ENCODE measurements around the gene S100A1. TPM values are rescaled to one million over a fixed set of nuclear protein-coding genes. Genes with fewer than 3 reads are reported as not detected.

The S100A1 gene
- total RNA-seq, 1 experiment from 2014 or later: not detected

DNA sequence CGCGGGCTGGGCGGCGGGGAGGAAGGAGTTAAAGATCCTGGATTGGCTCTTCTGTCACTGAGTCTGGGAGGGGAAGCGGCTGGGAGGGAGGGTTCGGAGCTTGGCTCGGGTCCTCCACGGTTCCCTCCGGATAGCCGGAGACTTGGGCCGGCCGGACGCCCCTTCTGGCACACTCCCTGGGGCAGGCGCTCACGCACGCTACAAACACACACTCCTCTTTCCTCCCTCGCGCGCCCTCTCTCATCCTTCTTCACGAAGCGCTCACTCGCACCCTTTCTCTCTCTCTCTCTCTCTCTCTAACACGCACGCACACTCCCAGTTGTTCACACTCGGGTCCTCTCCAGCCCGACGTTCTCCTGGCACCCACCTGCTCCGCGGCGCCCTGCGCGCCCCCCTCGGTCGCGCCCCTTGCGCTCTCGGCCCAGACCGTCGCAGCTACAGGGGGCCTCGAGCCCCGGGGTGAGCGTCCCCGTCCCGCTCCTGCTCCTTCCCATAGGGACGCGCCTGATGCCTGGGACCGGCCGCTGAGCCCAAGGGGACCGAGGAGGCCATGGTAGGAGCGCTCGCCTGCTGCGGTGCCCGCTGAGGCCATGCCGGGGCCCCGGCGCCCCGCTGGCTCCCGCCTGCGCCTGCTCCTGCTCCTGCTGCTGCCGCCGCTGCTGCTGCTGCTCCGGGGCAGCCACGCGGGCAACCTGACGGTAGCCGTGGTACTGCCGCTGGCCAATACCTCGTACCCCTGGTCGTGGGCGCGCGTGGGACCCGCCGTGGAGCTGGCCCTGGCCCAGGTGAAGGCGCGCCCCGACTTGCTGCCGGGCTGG is 50.5 kb downstream of the S100A1 start, which contains the start of gene NPR1:
Gene NPR1 (plus strand): TSS at position 170 of the 818 bp plus-strand sequence. CDS start 421 bp downstream, at position 591.
- no peak for DNase-seq (ENCODE audit: unreplicated experiment)
- H3K4me3 Mint-ChIP-seq (ENCODE audit: unreplicated experiment): peak within 1 kb of the TSS; percentile 73
- no peaks in the 10 kb centered on the region for H3K36me3 Mint-ChIP-seq (ENCODE audit: insufficient read depth, unreplicated experiment)
- intact Hi-C loops (cut with micrococcal nuclease): no loop called here
- no peak within 1 kb of the TSS for H3K27ac Mint-ChIP-seq (ENCODE audit: low read depth, unreplicated experiment)
- ChIA-PET CTCF (interaction anchor here (0.6 to 14.1 kb wide), 27 partner anchors 10 to 326 kb away, joined by 3 to 273 read pairs (median 6); partner anchors contain the start of genes RAB13 and S100A1), POLR2A (interaction anchor here (0.7 kb wide), 1 partner anchor 114 kb away, joined by 3 read pairs; no protein-coding TSS in a partner anchor)
- peaks cover 10% of the 10 kb centered on the region for H3K4me1 Mint-ChIP-seq (ENCODE audit: insufficient read depth, unreplicated experiment)
- no peaks in the 10 kb centered on the region for H3K9me3 Mint-ChIP-seq (ENCODE audit: unreplicated experiment)
- TF ChIP-seq, protein P1, sequence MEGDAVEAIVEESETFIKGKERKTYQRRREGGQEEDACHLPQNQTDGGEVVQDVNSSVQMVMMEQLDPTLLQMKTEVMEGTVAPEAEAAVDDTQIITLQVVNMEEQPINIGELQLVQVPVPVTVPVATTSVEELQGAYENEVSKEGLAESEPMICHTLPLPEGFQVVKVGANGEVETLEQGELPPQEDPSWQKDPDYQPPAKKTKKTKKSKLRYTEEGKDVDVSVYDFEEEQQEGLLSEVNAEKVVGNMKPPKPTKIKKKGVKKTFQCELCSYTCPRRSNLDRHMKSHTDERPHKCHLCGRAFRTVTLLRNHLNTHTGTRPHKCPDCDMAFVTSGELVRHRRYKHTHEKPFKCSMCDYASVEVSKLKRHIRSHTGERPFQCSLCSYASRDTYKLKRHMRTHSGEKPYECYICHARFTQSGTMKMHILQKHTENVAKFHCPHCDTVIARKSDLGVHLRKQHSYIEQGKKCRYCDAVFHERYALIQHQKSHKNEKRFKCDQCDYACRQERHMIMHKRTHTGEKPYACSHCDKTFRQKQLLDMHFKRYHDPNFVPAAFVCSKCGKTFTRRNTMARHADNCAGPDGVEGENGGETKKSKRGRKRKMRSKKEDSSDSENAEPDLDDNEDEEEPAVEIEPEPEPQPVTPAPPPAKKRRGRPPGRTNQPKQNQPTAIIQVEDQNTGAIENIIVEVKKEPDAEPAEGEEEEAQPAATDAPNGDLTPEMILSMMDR (IDR thresholded peaks at IDR 0.05; ENCODE audit: unreplicated experiment): no peak
- BruUV-seq (replicated peaks): no TSS peak
- H3K27me3 Mint-ChIP-seq (ENCODE audit: insufficient read depth, unreplicated experiment): peaks cover 41% of the 10 kb centered on the region

DNA sequence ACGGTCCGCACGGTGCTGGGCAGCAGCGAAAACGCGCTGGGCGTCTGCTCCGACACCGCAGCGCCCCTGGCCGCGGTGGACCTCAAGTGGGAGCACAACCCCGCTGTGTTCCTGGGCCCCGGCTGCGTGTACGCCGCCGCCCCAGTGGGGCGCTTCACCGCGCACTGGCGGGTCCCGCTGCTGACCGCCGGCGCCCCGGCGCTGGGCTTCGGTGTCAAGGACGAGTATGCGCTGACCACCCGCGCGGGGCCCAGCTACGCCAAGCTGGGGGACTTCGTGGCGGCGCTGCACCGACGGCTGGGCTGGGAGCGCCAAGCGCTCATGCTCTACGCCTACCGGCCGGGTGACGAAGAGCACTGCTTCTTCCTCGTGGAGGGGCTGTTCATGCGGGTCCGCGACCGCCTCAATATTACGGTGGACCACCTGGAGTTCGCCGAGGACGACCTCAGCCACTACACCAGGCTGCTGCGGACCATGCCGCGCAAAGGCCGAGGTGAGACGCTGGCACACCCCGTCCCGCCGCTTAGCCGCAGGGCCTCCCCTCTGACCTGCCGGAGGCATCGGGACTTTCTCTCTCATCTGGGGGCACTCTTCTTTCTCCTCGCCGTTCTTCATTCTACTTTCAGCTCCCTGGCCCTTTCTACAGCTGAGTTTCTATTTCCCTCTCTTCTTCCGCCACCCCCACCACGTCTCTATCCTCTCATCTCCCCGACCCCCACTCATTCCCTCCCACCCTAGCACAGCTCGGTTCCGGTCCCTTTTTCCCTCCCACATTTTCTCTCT is 51.3 kb downstream of the S100A1 start:
- no TSS peak for BruUV-seq (replicated peaks)
- intact Hi-C loops (cut with micrococcal nuclease): no loop called here
- TF ChIP-seq, protein P1 (IDR thresholded peaks at IDR 0.05; ENCODE audit: unreplicated experiment): no peak
- peaks cover 41% of the 10 kb centered on the region for H3K27me3 Mint-ChIP-seq (ENCODE audit: insufficient read depth, unreplicated experiment)
- peaks cover 15% of the 10 kb centered on the region for H3K4me1 Mint-ChIP-seq (ENCODE audit: insufficient read depth, unreplicated experiment)
- ChIA-PET POLR2A (interaction anchor here (0.9 kb wide), 1 partner anchor 49 kb away, joined by 3 read pairs; no protein-coding TSS in a partner anchor), CTCF (interaction anchor here (1.0 to 14.1 kb wide), 6 partner anchors 9 to 307 kb away, joined by 3 to 273 read pairs (median 4); no protein-coding TSS in a partner anchor)
- H3K4me3 Mint-ChIP-seq (ENCODE audit: unreplicated experiment): peak overlapping the region; percentile 52
- H3K27ac Mint-ChIP-seq (ENCODE audit: low read depth, unreplicated experiment): no peak overlapping the region
- H3K36me3 Mint-ChIP-seq (ENCODE audit: insufficient read depth, unreplicated experiment): no peaks in the 10 kb centered on the region
- no peak for DNase-seq (ENCODE audit: unreplicated experiment)
- no peaks in the 10 kb centered on the region for H3K9me3 Mint-ChIP-seq (ENCODE audit: unreplicated experiment)

DNA sequence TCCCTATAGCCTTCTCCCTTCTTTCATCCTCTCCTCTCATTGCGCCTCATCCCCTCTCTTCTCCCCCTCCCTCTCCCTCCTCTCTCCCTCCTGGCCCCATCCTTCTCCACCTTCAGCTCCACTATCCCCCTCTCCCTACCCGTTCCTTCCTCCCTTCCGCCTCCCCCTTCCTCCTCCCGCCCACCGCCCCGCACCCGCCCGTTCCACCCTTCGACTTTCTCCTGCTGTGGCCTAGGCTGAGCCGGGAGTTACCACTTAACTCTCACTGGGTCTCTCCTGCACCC is 51.8 kb downstream of the S100A1 start:
- no TSS peak for BruUV-seq (replicated peaks)
- intact Hi-C loops (cut with micrococcal nuclease): no loop called here
- POLR2A ChIA-PET: interaction anchor here (0.9 kb wide), 1 partner anchor 49 kb away, joined by 3 read pairs; no protein-coding TSS in a partner anchor
- CTCF ChIA-PET: interaction anchor here (1.0 to 14.1 kb wide), 3 partner anchors 70 to 307 kb away, joined by 3 to 273 read pairs (median 4); no protein-coding TSS in a partner anchor
- peaks cover 15% of the 10 kb centered on the region for H3K4me1 Mint-ChIP-seq (ENCODE audit: insufficient read depth, unreplicated experiment)
- peak overlapping the region; percentile 52 for H3K4me3 Mint-ChIP-seq (ENCODE audit: unreplicated experiment)
- DNase-seq (ENCODE audit: unreplicated experiment): no peak
- H3K27me3 Mint-ChIP-seq (ENCODE audit: insufficient read depth, unreplicated experiment): peaks cover 41% of the 10 kb centered on the region
- TF ChIP-seq, protein P1 (IDR thresholded peaks at IDR 0.05; ENCODE audit: unreplicated experiment): no peak
- no peaks in the 10 kb centered on the region for H3K9me3 Mint-ChIP-seq (ENCODE audit: unreplicated experiment)
- no peaks in the 10 kb centered on the region for H3K36me3 Mint-ChIP-seq (ENCODE audit: insufficient read depth, unreplicated experiment)
- no peak overlapping the region for H3K27ac Mint-ChIP-seq (ENCODE audit: low read depth, unreplicated experiment)

Other genes starting within 250 kb of the S100A1 start
- 46.9 and 80.4 TPM in 2 replicates for gene S100A8, start 237.4 kb upstream of the S100A1 start, total RNA-seq (2022)
- not detected in 2 replicates for gene S100A7A, start 211.9 kb upstream of the S100A1 start, total RNA-seq (2022)
- not detected in 2 replicates for gene S100A7, start 167.8 kb upstream of the S100A1 start, total RNA-seq (2022)
- gene S100A6, start 92.4 kb upstream of the S100A1 start, total RNA-seq (2022): 2,571 and 2,904 TPM in 2 replicates
- not detected in 2 replicates for gene S100A5, start 87.5 kb upstream of the S100A1 start, total RNA-seq (2022)
- 27.2 and 60.7 TPM in 2 replicates for gene S100A4, start 82.6 kb upstream of the S100A1 start, total RNA-seq (2022)
- gene S100A3, start 79.2 kb upstream of the S100A1 start, total RNA-seq (2022): 85.7 and 90.0 TPM in 2 replicates
- 5,064 and 5,163 TPM in 2 replicates for gene S100A2, start 62.6 kb upstream of the S100A1 start, total RNA-seq (2022)
- gene S100A16, start 15.3 kb upstream of the S100A1 start, total RNA-seq (2022): 1,014 and 1,213 TPM in 2 replicates
- 264 and 332 TPM in 2 replicates for gene S100A14, start 12.1 kb upstream of the S100A1 start, total RNA-seq (2022)
- 210 and 236 TPM in 2 replicates for gene S100A13, start 929 bp upstream of the S100A1 start, total RNA-seq (2022)
- 147 and 156 TPM in 2 replicates for gene CHTOP, start 5.6 kb downstream of the S100A1 start, total RNA-seq (2022)
- gene SNAPIN, start 30.3 kb downstream of the S100A1 start, total RNA-seq (2022): 55.9 and 63.7 TPM in 2 replicates
- gene ILF2, start 42.6 kb downstream of the S100A1 start, total RNA-seq (2022): 348 and 374 TPM in 2 replicates
- not detected in 2 replicates for gene NPR1, start 50.3 kb downstream of the S100A1 start, total RNA-seq (2022)
- 68.7 and 88.3 TPM in 2 replicates for gene INTS3, start 99.6 kb downstream of the S100A1 start, total RNA-seq (2022)
- 11.1 and 12.8 TPM in 2 replicates for gene SLC27A3, start 147.0 kb downstream of the S100A1 start, total RNA-seq (2022)